ENCODE data around the gene MCEE.

GRCh38 chr2:71066856-71067255 lies 63.2 kb downstream of the MCEE start:
- TF ChIP-seq CTCF (IDR thresholded peaks at IDR 0.05) = no peak
- TF ChIP-seq POLR2A (IDR thresholded peaks at IDR 0.05) = no peak
- no peak for TF ChIP-seq POLR2AphosphoS5 (IDR thresholded peaks at IDR 0.05)

Measured in gastroesophageal sphincter (tissue), 3 donors.